Heart left ventricle (tissue), 16 donors: Measurements from ENCODE around the gene SEC24C. TPM values are rescaled to one million over a fixed set of nuclear protein-coding genes. Genes with fewer than 3 reads are reported as not detected.

Source experiments
- ATAC-seq, 4 donors: fragments of 200-7000 bp; cut with Tn5 transposase; one replicate each; pipeline ENCODE4 v1.9.1; 2020 to 2022; ENCODE audit warnings: moderate library complexity in 4 of 4, mild to moderate bottlenecking in 3 of 4, moderate number of reproducible peaks in 1 of 4
- DNase-seq, 5 donors: peaks; one replicate each; pipeline ENCODE4 v3.0.0-alpha.2; 2020
- H3K27ac ChIP-seq, 12 donors: fragments of 200-600 bp; sonication (generic) in 4 of 12; one replicate each; pipeline versions ENCODE4 v1.5.0 to v1.8.0; 2016 to 2022; ENCODE audit warnings: mild to moderate bottlenecking in 2 of 12
- H3K27me3 ChIP-seq, 9 donors: fragments of 200-600 bp; sonication (generic) in 2 of 9; one replicate each; pipeline versions ENCODE4 v1.5.1 to v1.8.0; 2016 to 2022; ENCODE audit warnings: mild to moderate bottlenecking in 3 of 9
- H3K36me3 ChIP-seq, 9 donors: fragments of 200-600 bp; sonication (generic) in 2 of 9; one replicate each; pipeline versions ENCODE4 v1.5.0 to v1.8.0; 2018 to 2022; ENCODE audit warnings: mild to moderate bottlenecking in 2 of 9
- H3K4me1 ChIP-seq, 12 donors: fragments of 200-600 bp; sonication (generic) in 4 of 12; one replicate each; pipeline versions ENCODE4 v1.5.0 to v1.8.0; 2016 to 2022; ENCODE audit warnings: mild to moderate bottlenecking in 3 of 12
- H3K4me3 ChIP-seq, 12 donors: fragments of 200-600 bp; sonication (generic) in 4 of 12; one replicate each; pipeline versions ENCODE4 v1.5.0 to v1.8.0; 2017 to 2022; ENCODE audit warnings: mild to moderate bottlenecking in 9 of 12, moderate library complexity in 4 of 12
- H3K9me3 ChIP-seq, 12 donors: fragments of 200-600 bp; sonication (generic) in 4 of 12; one replicate each; pipeline versions ENCODE4 v1.5.0 to v1.8.0; 2016 to 2022; ENCODE audit warnings: mild to moderate bottlenecking in 1 of 12
- POLR2A ChIP-seq, 2 donors: fragments of 450-650 bp; IDR thresholded peaks; one replicate each; pipeline ENCODE4 v1.6.1; 2017; ENCODE audit warnings: antibody characterized with exemption in 2 of 2, mild to moderate bottlenecking in 2 of 2, moderate library complexity in 2 of 2
- WGBS, 4 donors: extraction: QIAGEN DNeasy Blood & Tissue Kit in 2 of 4; methylation state at CpG; one replicate each; pipeline versions ENCODE4 v1.1.5 to v1.1.7; 2013 to 2018; 5-methylcytosine and 5-hydroxymethylcytosine counted together
- intact Hi-C, 10 donors: fragments of 100-400 bp; cut with DNase I; formaldehyde crosslinking; loops; one replicate each; pipeline versions ENCODE4 v1.11.1 to v1.14.2; 2022
- polyA plus RNA-seq, 2 donors: library from polyadenylated mRNA; stranded (reverse); fragments of 200-250 nt; gene quantifications; one replicate each; pipeline ENCODE4 v1.2.3, GENCODE V29; 2013
- total RNA-seq, 9 donors: library from RNA; depleted of rRNA in 2 of 9; stranded (reverse); fragments of >200 nt in 2 of 9; fragmentation: NEBNext Ultra II Directional in 3 of 9; extraction: Animal tissue kit (Norgen Biotek cat#: 25700) in 3 of 9; gene quantifications; one replicate each; pipeline versions ENCODE4 v1.1.0 to v1.2.4, GENCODE V29; 2016 to 2023
- TF ChIP-seq, protein P1 (sequence below), 12 donors: fragments of 200-600 bp; sonication (generic) in 4 of 12; IDR thresholded peaks; one replicate each; pipeline versions ENCODE4 v1.5.0 to v1.8.0; 2018 to 2022; ENCODE audit warnings: antibody characterized with exemption in 12 of 12, mild to moderate bottlenecking in 5 of 12
- donor health status: ischemic (EF 13 %, LVEDD 7.1; RV severe dilation, severe dysfunction).
- donor health status: healthy with polysubstance abuse.
- donor health status: DM: no; HTN: yes; CAD: no.
- donor health status: DM: no; HTN: no; CAD: no.
- donor health status: ischemic (EF 25% LVEDD 6.9; RV normal size, moderate dysfunction).
- donor health status: ischemic (EF 25% LVEDD 5.7; RV mildly dilated, moderate dysfunction).
- donor health status: healthy.
- donor health status: DM: yes; HTN: yes; CAD: no.
- donor health status: ischemic (EF 35%, LVEDD 5.7; RV mildly dilated, moderate dysfunction).
- donor health status: nonischemic (EF 11% LVEDD 7.7; RV severe dilation, severe dysfunction).
- donor health status: DM: yes; HTN: yes; CAD: no.
- donor health status: PGD.
- donor health status: ischemic (EF 29% LVEDD 5.4; RV normal size, mild dysfunction).
- donor health status: nonischemic (EF 23%, LVEDD 6.1; RV moderate dilation, normal function).

The SEC24C gene
- total and polyA plus RNA-seq, 11 donors: 26.4 to 65.5 (median 49.5) TPM

DNA sequence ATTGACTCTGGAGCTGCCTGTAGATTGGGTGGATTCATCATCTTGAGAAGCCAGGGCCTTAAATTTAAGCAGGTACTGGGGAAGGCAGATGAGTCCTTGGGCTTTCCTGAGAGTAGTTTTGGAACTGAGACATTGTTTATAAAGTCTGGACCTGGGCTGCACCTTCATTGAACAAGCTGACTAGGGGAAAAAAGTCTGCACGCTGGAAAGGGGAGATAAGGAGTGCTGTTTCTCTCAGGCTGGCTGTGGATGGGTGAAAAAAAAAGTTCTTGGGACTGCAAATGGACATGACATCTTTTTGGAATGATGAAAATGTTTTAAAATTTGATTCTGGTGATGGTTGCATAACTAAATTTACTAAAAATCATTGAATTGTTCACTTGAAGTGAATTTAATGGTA, 12.0 kb downstream of the SEC24C start:
- intact Hi-C loops: no loop called here
- no peak for DNase-seq
- no peaks in the 10 kb centered on the region for H3K27me3 ChIP-seq
- no peak for TF ChIP-seq POLR2A (IDR thresholded peaks at IDR 0.05)
- TF ChIP-seq, protein P1, sequence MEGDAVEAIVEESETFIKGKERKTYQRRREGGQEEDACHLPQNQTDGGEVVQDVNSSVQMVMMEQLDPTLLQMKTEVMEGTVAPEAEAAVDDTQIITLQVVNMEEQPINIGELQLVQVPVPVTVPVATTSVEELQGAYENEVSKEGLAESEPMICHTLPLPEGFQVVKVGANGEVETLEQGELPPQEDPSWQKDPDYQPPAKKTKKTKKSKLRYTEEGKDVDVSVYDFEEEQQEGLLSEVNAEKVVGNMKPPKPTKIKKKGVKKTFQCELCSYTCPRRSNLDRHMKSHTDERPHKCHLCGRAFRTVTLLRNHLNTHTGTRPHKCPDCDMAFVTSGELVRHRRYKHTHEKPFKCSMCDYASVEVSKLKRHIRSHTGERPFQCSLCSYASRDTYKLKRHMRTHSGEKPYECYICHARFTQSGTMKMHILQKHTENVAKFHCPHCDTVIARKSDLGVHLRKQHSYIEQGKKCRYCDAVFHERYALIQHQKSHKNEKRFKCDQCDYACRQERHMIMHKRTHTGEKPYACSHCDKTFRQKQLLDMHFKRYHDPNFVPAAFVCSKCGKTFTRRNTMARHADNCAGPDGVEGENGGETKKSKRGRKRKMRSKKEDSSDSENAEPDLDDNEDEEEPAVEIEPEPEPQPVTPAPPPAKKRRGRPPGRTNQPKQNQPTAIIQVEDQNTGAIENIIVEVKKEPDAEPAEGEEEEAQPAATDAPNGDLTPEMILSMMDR (IDR thresholded peaks at IDR 0.05): no peak
- H3K27ac ChIP-seq: no peak overlapping the region
- H3K9me3 ChIP-seq: no peaks in the 10 kb centered on the region
- H3K36me3 ChIP-seq: peaks cover 0 to 100% (median 84%) of the 10 kb centered on the region in 9 donors
- ATAC-seq: no peak
- 30 to 72% (median 34%) methylated on average over 1 of the region's 1 CpG for WGBS, 4 donors
- H3K4me3 ChIP-seq: no peak overlapping the region
- peaks cover 0 to 10% (median 0%) of the 10 kb centered on the region in 12 donors for H3K4me1 ChIP-seq

- ATAC-seq (no peak), DNase-seq (no peak)
- no peak for TF ChIP-seq POLR2A (IDR thresholded peaks at IDR 0.05)
- TF ChIP-seq, protein P1 (IDR thresholded peaks at IDR 0.05): no peak
- Histone ChIP-seq H3K9me3 (no peaks in the 10 kb centered on the region), H3K4me3 (no peak overlapping the region), H3K27ac (peak overlapping the region in 1 of 12 donors; percentile 47), H3K27me3 (no peaks in the 10 kb centered on the region), H3K36me3 (peaks cover 0 to 100% (median 84%) of the 10 kb centered on the region in 9 donors), H3K4me1 (peaks cover 0 to 10% (median 0%) of the 10 kb centered on the region in 12 donors)
- intact Hi-C loops: no loop called here
- 90 to 96% (median 93%) methylated on average over 9 of the region's 9 CpGs for WGBS, 4 donors
These were observed 14.7 kb downstream of the SEC24C start for GRCh38 chr10:73758704-73759511.

- Histone ChIP-seq H3K27ac (peak overlapping the region in 1 of 12 donors; percentile 47), H3K9me3 (no peaks in the 10 kb centered on the region), H3K36me3 (peaks cover 0 to 100% (median 84%) of the 10 kb centered on the region in 9 donors), H3K4me3 (no peak overlapping the region), H3K27me3 (no peaks in the 10 kb centered on the region), H3K4me1 (peaks cover 0 to 10% (median 0%) of the 10 kb centered on the region in 12 donors)
- intact Hi-C loops: no loop called here
- ATAC-seq (peak in 1 of 4 donors; percentile 16), DNase-seq (no peak)
- TF ChIP-seq, protein P1 (IDR thresholded peaks at IDR 0.05): no peak
- 68 to 82% (median 76%) methylated on average over 5 of the region's 5 CpGs for WGBS, 4 donors
These were observed 15.4 kb downstream of the SEC24C start for GRCh38 chr10:73759512-73760115.

- no peaks in the 10 kb centered on the region for H3K27me3 ChIP-seq
- intact Hi-C loops: no loop called here
- no peaks in the 10 kb centered on the region for H3K9me3 ChIP-seq
- H3K27ac ChIP-seq: no peak overlapping the region
- WGBS, 4 donors: 79 to 94% (median 86%) methylated on average over 1 of the region's 1 CpG
- no peak for TF ChIP-seq POLR2A (IDR thresholded peaks at IDR 0.05)
- TF ChIP-seq, protein P1 (IDR thresholded peaks at IDR 0.05): no peak
- H3K36me3 ChIP-seq: peaks cover 0 to 100% (median 90%) of the 10 kb centered on the region in 9 donors
- DNase-seq (no peak), ATAC-seq (no peak)
- H3K4me3 ChIP-seq: no peak overlapping the region
- H3K4me1 ChIP-seq: peaks cover 0 to 10% (median 0%) of the 10 kb centered on the region in 12 donors
These were observed 17.6 kb downstream of the SEC24C start for GRCh38 chr10:73761781-73762180.
